Retina (tissue), 1 donor: ENCODE results near the gene QRICH1.

Experiments
- DNase-seq: peaks from one replicate; pipeline ENCODE4 v3.0.0-alpha.2; 2016

The QRICH1 gene

DNA sequence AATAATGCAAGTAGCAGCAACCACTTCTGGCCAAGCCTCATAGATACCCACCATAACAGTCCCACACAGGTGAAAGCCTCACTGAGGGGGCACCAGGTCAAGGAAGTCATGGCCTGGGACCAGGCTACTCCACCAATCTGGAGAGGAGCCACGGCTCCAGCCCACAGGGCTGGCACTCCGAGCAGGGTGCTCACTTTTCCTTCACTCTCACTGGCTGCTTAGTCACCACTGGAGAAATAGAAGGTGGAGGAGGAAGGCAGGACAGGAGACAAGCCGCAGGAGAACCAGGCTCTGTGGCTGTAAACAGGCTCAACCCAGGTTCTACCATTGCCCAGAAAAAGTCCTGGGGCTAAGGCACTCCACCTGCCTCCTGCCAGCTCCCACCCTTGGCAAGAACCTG lies 25.6 kb upstream of the QRICH1 start:
- no peak for DNase-seq

DNA sequence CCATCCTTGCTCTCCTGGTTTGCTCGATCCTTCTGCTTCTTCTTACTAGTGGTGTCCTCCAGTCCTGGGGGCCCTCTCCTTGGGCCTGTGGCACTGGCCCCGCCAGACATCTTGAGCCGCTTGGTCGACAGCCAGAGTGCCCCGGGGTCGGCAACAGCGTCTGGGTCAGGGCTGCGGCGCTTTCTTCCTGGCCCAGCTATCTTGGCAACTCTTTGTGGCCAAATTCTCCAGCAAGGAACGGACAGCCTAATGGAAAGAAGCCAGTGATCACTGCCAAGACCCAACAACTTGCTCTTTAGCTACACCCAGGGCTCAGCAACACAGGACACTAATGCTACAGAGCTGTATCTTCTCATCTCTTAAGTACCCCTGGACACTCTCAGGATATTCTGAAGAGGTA lies 25.2 kb upstream of the QRICH1 start:
- no peak for DNase-seq

- DNase-seq = no peak
These were observed 18.4 kb upstream of the QRICH1 start for GRCh38 chr3:49112262-49112661.

DNA sequence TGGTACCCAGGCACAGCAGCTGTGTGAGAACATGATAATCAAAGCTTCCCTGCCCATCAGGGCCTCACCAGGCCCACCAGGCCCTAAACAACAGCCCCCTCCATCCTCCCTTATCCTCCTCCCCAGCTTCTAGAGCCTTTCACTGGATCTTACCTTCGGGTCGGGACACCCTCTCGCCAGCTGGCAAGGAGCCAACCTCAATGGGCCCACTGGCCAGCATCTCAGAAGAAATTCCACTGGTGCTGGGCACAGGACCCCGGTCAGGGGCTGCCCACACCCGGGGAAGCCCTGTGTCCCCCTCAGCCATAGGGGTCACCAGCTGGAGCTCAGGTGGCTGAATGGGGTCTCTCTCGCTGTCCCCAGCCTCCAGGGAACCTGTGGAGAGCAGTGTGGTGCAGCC lies 17.5 kb upstream of the QRICH1 start:
- DNase-seq = no peak

DNA sequence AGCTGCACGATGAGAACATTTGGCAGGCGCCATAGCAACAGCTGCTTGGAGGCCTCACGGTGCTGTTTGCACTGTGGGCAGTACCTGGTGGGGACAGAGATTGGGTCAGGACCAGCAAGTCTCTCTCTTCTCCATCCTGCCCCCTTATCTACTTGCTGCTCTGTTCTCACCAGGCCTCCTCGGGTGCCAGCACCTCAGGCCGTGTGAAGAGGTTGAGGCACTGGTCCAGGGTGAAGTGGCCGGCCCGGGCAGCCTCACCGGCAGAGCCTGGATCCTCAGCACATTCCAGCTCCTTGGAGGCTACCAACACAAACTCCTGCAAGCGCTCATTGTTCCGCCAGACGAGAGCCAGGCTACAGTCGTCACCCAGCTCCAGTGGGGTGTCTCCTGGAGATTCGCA lies 16.9 kb upstream of the QRICH1 start:
- no peak for DNase-seq

- no peak for DNase-seq
These were observed 14.5 kb upstream of the QRICH1 start for GRCh38 chr3:49108346-49108745.

DNA sequence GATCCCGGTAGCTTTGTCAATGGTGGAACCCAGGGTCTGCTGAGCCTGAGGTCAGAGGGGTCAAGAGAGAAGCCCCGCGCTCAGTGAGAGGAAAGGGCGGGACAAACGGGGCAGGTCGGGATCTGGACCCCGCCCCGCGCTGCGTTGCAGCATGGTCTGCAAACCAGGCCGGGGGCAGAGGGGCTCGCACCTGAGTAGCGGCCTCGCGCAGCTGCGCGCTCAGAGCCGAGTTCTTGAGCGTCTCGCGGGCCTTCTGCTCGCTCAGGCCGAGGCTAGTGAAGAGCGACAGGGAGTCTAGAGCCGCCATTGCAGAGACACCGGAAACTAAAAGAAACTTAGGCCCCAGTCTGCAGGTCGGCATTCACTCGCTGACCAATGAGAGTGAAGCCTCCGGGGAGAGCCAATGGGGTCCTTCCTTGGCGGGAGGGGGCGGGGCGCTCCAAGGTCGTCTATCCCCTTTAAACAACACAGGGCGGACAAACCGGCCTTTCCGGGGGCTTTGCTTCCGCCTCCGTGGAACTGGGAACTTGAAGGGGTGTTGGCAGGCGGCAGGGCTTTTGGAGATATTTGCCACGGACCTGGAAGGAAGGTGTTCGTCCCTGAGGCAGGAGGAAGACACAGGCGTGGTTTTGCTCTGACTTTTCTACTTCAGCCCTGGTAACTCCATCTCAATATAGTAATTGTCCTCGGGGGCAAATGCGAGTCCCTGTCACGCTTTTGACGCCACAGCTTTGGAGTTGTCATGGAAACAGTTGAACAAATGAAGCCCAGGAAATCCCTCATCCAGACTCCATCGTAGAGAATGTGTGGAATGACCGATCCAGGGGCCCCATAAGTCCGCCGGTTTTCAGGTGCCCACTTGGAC lies 10.8 kb upstream of the QRICH1 start, which contains the start of gene QARS1:
TSS of gene QARS1 (minus strand) at position 331 of the 865 bp plus-strand sequence. CDS start at position 307, 24 bp downstream.
- DNase-seq = peak; percentile 94

DNA sequence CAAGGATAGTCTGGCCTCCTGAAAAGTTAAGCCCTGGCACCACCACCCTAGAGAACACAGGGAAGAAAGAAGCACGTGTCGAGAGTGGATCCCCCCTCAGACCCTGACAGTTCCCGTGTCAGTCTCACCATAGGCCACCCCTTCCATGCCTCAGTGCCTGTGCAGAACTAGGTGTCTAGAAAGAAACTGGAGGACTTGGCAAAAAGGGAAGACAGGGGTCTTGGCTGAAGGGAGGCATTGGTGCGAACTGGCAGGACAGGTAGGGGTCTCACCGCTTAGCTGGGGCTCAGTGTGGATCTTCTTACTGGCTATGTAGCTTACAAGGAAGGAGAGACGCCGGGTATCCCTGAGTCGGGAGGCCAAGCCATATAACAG lies 10.2 kb upstream of the QRICH1 start:
- DNase-seq = no peak

DNA sequence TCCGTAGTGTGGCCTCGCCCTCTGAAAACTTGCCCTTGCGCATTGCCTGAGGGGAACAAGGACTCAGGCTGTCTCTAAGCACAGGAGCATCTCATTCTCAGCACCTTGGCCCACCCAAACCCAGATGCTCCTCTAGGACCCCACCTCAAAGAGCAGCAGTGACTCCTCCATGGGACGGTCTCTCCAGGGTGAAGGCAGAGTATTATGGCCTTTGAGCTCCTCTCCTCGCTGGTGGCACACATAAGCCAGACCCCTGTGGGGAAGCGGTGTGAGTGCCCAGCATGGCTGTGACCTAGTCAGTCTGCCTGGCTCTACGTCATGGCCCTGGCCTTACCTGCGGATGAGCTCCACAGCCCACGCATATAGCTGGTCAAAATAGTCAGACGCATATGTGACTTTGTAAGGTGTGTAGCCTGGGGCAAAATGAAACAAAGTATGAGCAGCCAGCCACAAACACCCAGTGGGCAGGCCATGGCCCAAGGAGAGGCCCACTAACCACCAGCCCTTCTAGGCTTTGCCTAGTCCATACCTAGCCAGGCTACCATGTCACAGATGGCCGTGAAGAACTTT lies 6.3 kb upstream of the QRICH1 start:
- no peak for DNase-seq

- no peak for DNase-seq
These were observed 5.2 kb upstream of the QRICH1 start for GRCh38 chr3:49098910-49099630.

DNA sequence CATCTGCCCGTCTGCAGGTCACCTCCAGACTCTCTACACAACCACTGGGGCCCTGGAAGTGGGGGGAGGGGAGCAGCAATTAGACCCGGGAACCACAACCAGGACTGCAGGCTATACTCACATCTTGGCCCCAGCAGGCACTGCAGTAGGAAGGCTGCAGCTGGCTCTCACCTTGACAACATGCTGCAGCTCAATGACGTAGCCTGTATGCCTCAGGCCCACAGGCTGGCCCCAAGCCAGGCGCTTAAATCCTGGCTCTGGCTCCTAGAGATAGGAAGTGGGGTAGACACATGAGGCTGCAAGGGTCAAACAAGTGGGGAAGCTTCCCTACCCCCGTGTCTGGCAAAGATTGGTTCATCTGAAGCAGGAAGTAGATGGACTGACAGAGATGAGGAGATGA lies 4.6 kb upstream of the QRICH1 start:
- DNase-seq = no peak

DNA sequence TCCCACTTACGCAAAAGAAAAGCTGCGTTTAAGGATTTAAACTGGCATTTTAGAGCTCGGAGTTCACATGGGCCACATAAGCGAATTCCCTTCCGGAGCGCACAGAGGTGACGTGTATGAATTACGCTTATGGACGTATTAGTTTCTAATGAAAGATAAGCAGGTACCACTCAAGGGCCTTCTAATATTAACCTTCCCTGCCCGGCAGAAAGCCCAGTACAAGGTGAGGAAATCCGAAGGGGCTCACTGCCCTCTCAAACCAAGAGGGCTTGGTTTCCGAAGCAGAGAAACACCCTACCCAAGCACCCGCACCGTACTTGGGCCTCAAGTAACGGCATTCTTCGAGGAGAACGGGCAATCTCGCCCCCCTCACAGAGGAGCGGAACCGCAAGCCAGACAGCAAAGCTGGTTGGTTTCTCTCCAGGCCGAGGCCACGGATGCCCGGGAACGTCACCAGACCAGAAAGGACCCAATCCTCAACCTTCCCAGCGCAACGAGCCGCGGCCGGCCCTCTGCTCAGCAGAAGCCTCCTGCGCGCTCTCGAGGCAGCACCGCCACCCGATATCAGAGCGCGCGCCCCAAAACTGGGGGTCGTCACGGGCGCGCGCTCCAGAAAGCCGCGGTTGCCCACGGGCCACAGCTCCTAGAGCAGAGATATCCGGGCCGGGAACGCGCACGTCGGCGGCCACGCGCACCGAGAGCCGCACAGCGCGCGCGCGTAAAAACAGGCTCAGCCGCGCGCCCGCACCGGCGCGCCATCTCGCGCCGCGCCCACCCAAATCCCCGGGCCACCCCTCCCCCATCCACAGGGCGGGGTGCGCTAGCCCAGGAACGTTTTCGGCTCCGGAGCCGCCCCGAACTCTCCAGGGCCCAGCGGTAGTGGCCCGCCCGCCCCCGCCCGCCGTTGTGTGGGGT lies 676 bp downstream of the QRICH1 start:
- DNase-seq = peak; percentile 94

DNA sequence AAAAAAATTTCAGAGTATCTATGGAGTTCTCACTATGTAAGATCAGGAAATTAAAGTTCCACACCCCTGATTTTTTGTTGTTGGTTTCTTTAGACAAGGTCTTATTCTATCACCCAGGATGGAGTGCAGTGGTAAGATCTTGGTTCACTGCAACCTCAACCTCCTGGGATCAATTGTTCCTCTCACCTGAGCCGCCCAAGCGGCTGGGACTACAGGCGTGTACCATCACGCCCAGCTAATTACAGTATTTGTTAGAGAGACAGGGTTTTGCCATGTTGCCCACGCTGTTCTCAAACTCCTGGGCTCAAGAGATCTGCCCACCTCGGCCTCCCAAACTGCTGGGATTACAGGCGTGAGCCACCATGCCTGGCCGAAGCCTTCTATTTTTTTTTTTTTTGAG lies 12.4 kb downstream of the QRICH1 start:
- no peak for DNase-seq

DNA sequence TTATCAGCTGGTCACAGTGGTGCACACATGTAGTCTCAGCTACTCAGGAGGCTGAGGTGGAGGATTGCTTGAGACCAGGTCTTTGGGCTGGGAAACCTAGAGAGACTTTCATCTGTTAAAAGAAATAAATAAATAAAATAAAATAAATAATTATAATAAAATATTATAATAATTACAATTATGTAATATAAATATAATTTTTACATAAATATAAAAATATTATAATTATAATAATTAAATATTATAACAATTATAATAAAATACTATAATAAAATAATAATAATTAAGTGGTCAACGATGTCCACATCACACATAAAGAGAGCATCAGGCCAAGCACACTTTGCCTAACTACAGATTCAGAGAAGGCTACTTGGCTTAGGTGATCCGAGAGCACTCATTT lies 14.6 kb downstream of the QRICH1 start:
- DNase-seq = no peak

DNA sequence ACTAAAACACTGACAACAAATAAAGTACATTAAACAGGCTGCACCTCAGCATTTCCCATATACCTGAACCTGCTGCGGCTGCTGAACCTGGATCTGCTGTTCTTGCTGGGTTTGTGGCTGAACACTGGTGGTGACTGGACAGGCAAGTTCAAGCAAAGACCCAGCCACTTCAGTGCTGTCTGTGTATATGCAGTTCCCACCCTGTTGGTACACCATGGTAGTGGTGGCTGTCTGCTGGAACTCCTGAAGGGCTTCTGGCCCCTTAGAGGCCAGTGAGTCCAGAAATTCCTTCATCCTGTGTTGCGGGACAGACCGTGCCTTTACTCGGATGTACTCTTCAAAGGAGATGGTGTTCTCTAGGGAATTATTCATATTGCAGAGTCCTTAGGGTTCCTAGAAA lies 17.2 kb downstream of the QRICH1 start:
- no peak for DNase-seq

- no peak for DNase-seq
These were observed 17.8 kb downstream of the QRICH1 start for GRCh38 chr3:49076116-49076515.

DNA sequence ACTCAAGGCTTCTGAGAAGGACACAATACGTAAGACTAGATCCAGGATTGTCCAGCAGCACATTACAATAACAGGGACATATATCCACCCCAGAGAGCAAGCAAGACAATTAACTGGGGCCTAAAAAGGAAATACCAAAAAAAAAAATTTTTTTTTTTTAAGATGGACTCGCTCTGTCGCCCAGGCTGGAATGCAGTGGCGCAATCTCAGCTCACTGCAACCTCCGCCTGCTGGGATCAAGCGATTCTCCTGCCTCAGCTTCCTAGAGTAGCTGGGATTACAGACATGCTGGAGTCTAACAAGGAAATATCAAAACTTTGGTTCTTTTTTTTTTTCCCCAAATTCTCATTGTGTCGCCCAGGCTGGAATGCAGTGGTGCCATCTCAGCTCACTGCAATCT lies 35.9 kb downstream of the QRICH1 start:
- no peak for DNase-seq

DNA sequence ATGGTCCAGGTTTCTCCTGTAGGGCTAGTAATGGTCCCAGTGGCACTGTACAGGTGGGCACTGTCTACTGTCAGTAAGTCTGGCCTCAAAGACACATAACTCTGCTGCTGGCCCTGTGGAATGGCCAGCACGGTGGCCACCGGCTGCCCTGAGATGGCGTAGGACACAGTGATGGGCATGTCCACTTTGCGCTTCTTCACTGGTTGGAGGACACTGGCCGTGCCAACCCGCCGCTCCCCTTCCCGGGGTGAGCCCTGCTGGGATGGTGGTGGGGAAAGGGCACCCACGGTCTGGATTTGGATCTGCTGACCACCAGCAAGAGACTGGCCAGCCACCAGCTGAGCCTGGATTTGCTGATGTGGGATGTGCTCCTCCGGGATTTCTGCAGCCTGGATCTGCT lies 36.6 kb downstream of the QRICH1 start:
- no peak for DNase-seq

DNA sequence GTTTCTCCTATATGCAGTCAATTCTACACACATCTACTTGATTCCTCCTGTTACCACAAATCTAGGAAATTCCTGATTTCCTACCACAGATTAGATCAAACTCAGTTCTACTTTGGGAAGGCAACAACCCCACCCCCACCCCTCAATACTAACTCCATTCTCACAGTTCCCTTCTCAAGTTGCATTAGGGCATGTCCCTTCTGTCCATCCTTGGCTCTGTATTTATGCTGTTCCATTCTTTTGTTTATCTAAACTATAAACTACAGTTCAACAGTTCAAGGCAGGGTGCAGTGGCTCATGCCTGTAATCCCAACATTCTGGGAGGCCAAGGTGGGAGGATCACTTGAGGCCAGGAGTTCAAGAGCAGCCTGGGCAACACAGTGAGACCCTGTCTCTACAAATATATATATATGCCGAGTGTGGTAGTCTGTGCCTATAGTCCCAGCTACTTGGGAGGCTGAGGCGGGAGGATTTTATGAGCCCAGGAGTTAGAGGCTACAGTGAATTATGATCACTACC lies 39.5 kb downstream of the QRICH1 start:
- DNase-seq = no peak

DNA sequence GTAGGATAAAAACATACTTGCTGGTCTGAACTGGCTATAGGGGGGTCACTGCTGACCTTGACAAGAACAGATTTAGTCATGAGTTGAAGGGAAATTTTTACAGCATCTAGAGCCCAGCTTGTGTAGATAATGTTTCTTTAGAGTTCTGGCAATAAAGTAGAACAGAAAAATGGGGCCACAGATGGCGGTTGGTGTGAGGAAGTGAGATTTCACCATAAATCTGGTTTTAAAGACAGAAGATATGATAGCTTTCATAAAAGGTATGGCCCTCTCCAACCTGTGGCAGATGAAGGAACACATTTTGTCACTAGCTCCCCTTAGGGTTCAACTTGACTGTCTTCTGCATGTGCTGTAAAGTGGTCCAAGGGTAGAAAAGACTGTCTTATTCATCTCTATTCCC lies 40.3 kb downstream of the QRICH1 start:
- DNase-seq = no peak

DNA sequence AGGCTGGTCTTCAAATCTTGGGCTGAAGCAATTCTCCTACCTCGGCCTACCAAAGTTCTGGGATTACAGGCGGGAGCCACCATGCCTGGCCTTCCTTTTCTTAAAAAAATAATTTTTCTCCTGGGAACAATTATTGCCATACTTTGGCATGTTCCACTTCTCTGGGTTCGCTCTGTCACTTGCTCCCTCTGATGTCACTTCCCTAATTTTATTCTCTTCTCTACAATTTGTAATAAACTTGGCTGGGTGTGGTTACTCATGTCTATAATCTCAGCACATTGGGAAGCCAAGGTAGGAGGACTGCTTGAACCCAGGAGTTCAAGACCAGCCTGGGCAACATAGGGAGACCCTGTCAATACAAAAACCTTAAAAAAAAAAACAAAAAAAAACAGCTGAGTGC lies 58.6 kb downstream of the QRICH1 start:
- DNase-seq = no peak

DNA sequence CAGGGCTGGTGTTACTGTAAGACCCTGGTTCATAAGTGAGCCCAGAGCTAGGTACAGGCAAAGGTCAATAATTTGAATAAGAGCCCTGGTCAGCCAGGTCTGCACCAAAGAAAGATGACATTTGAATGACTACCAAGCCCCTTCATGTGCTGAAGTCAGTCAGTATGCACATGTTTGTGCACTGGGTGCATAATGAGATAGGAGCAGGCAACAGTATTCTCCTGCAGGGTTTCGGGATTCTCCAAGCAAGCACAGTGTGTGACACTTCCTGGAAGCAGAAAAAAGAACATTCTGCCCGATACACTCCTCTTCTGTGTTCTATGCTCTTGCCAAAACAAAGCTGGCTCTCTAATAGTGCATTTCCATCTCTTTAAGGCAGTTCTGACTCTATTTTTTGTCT lies 59.2 kb downstream of the QRICH1 start:
- no peak for DNase-seq
